ENCODE results near the gene PCID2.

Gene PCID2

DNA sequence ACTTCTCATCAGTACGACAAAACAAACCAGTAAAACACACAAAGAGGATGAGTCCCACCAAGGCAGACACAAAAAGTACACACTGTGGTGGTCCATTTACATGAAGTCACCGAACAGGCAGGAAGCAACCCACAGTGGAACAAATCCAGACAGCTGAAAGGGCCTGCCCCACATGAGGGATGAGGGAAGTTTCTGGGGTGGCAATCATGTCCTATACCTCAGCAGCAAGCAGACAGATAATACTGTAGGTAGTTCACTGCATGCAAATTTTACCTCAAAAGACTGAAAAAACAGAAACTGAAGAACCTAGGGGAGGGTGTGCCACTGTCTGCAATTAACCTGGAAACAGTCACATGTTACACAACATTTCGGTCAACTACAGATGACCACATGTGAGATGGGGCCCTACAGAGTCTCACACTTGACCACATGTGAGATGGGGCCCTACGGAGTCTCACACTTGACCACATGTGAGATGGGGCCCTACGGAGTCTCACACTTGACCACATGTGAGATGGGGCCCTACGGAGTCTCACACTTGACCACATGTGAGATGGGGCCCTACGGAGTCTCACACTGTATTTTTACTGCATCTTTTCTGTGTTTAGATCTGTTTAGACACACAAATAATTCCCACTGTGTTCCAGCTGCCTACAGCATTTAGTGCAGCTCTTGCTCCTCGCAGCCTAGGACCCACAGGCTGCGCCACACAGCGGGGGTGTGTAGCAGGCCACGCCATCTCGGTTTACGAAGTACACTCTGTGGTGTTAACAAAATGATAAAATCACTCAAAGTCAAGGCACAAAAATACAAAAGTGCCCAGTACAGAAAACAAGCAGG, 22.2 kb downstream of the PCID2 start:
- peak overlapping the region; percentile 42 for H3K4me3 ChIP-seq (ENCODE audit: low read depth, low read length)
- TF ChIP-seq, protein P1, sequence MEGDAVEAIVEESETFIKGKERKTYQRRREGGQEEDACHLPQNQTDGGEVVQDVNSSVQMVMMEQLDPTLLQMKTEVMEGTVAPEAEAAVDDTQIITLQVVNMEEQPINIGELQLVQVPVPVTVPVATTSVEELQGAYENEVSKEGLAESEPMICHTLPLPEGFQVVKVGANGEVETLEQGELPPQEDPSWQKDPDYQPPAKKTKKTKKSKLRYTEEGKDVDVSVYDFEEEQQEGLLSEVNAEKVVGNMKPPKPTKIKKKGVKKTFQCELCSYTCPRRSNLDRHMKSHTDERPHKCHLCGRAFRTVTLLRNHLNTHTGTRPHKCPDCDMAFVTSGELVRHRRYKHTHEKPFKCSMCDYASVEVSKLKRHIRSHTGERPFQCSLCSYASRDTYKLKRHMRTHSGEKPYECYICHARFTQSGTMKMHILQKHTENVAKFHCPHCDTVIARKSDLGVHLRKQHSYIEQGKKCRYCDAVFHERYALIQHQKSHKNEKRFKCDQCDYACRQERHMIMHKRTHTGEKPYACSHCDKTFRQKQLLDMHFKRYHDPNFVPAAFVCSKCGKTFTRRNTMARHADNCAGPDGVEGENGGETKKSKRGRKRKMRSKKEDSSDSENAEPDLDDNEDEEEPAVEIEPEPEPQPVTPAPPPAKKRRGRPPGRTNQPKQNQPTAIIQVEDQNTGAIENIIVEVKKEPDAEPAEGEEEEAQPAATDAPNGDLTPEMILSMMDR (IDR thresholded peaks at IDR 0.05; ENCODE audit: low read depth, low read length) = no peak

DNA sequence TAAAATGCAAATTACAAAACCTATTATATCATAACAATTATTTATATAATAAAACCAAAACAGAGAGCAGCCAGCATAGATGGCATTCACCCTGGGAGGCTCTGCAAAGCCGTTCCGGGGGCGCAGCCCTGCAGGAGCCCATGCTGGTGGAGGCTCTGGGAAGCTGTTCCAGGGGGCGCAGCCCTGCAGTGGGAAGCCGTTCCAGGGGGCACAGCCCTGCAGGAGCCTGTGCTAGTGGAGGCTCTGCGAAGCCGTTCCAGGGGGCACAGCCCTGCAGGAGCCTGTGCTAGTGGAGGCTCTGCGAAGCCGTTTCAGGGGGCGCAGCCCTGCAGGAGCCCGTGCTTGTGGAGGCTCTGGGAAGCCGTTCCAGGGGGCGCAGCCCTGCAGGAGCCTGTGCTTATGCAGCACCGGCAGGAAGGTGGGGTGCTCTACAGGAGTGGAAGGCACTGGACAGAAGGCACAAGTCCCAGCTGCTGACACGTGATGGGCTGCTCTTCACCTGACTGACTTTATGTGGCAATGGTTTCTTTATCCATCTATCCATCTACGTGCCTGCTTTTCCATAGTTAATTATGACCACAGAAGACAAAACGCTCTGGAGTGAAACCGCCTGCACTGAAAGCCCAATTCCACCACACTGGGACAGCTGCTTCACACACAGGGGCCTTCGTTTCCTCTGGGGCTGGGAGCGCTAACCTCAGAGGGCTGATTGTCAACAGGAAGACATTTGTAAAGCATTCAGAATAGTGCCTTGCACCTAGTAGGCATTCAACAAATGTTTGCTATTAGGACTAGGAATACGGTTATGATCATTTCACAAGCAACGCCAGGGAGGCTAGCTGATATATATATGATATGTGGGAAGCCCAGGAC, 23.7 kb downstream of the PCID2 start:
- TF ChIP-seq, protein P1 (IDR thresholded peaks at IDR 0.05; ENCODE audit: low read depth, low read length) = no peak
- no peak overlapping the region for H3K4me3 ChIP-seq (ENCODE audit: low read depth, low read length)

GRCh38 chr13:113183450-113184129, 24.9 kb downstream of the PCID2 start:
- TF ChIP-seq, protein P1 (IDR thresholded peaks at IDR 0.05; ENCODE audit: low read depth, low read length) = no peak
- H3K4me3 ChIP-seq (ENCODE audit: low read depth, low read length) = no peak overlapping the region

DNA sequence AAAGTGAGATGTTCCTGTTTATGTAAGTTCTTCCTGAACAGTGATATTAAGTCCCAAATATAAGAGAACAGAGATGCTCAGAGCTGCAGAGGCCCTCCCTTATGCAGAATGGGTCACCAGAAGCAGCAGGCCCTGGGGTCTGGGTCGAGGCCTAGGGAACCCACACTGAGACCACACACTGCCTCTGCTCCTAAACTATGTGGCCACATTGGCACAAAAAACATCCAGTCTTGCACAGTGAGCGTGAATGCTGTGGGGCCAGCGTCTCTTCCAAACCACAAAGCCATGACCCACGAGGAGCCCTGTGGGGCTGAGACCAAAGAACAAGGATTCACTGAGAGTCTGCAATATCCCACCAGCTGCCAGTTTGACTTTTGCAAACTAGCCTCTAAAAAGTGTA, 26.4 kb downstream of the PCID2 start:
- TF ChIP-seq, protein P1 (IDR thresholded peaks at IDR 0.05; ENCODE audit: low read depth, low read length) = no peak
- no peak overlapping the region for H3K4me3 ChIP-seq (ENCODE audit: low read depth, low read length)

GRCh38 chr13:113179374-113180230, 28.9 kb downstream of the PCID2 start:
- no peak overlapping the region for H3K4me3 ChIP-seq (ENCODE audit: low read depth, low read length)

GRCh38 chr13:113178896-113179167, 29.6 kb downstream of the PCID2 start:
- H3K4me3 ChIP-seq (ENCODE audit: low read depth, low read length) = peak overlapping the region; percentile 41; the same call in 1 of the 2 replicates
- TF ChIP-seq, protein P1 (IDR thresholded peaks at IDR 0.05; ENCODE audit: low read depth, low read length) = no peak

More at GRCh38 chr13:113179374-113180230, 28.9 kb downstream of the PCID2 start:
- TF ChIP-seq, protein P1 (IDR thresholded peaks at IDR 0.05; ENCODE audit: low read depth, low read length) = no peak
